Measurements from ENCODE around the gene BLOC1S3.

Gene BLOC1S3

GRCh38 chr19:45152504-45153338 lies 25.9 kb upstream of the BLOC1S3 start:
- Histone ChIP-seq H3K9ac (ENCODE audit: low read length) (no peak overlapping the region), H3K4me2 (ENCODE audit: low read length) (no peak overlapping the region), H3K79me1 (ENCODE audit: low read length) (no peaks in the 10 kb centered on the region), H3K36me3 (ENCODE audit: control insufficient read depth, insufficient read depth, low read length) (no peaks in the 10 kb centered on the region), H4K5ac (ENCODE audit: low read length) (no peak overlapping the region), H3K4ac (ENCODE audit: low read depth, low read length) (no peak overlapping the region), H2BK15ac (replicated peaks; ENCODE audit: low read depth) (no peak overlapping the region), H3K4me3 (ENCODE audit: low read length) (no peak overlapping the region), H3K4me1 (ENCODE audit: control insufficient read depth, low read depth, low read length) (no peaks in the 10 kb centered on the region), H3K18ac (ENCODE audit: low read length) (no peak overlapping the region), H3K56ac (ENCODE audit: low read length) (no peak overlapping the region), H3K27ac (ENCODE audit: low read depth, low read length) (no peak overlapping the region), H4K8ac (ENCODE audit: low read depth, low read length) (no peak overlapping the region), H3K79me2 (ENCODE audit: control insufficient read depth, insufficient read depth, low read length) (no peaks in the 10 kb centered on the region), H2BK120ac (ENCODE audit: low read depth, low read length) (no peak overlapping the region), H2BK5ac (ENCODE audit: low read length) (no peak overlapping the region), H2AK5ac (ENCODE audit: low read length) (no peak overlapping the region), H3K23ac (ENCODE audit: low read length) (peak overlapping the region; percentile 94), H3K27me3 (ENCODE audit: insufficient read depth, low read length, poor library complexity) (peaks cover 5% of the 10 kb centered on the region)
- peak; percentile 71 for DNase-seq
- WGBS (ENCODE audit: extremely low coverage, insufficient coverage, low lambda C conversion rate): no CpG with 5 or more reads among the region's 91 CpGs

DNA sequence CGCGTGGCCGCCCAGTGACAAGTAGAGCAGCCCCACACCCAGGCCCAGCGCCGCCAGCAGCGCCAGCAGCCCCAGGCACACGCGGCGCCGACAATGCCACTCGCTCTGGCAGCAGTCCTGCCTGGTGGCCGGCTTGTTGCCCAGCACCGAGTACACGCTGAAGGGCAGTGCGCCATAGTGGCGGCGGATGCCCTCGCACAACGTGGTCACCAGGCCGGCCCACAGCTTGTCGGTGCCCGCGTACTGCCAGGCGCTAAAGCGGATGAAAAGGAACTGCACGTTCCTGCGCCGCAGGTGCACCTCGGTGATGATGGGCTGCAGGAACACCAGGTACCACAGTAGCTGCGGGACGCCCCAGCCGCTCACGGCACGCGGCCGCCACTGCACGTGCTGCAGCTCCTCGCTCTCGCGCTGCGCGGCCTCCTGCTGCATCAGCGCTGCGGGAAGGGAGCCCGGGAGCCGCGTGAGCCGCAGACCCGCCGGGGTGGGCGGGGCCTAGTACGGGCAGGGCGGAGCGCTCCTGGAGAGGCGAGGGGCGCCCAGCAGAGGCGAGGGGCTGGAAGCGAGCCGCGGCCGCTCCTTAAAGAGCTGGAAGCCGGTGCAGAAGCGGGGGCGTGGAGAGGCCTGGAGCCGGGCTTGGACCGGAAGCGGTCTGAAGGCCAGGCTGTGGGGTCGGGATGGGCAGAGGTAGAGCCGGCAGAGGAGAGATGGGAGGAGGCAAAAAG lies 25.1 kb upstream of the BLOC1S3 start:
- Histone ChIP-seq H4K8ac (ENCODE audit: low read depth, low read length) (no peak overlapping the region), H3K4me1 (ENCODE audit: control insufficient read depth, low read depth, low read length) (no peaks in the 10 kb centered on the region), H3K4me3 (ENCODE audit: low read length) (no peak overlapping the region), H2BK15ac (replicated peaks; ENCODE audit: low read depth) (no peak overlapping the region), H3K4ac (ENCODE audit: low read depth, low read length) (no peak overlapping the region), H3K27me3 (ENCODE audit: insufficient read depth, low read length, poor library complexity) (peaks cover 5% of the 10 kb centered on the region), H3K27ac (ENCODE audit: low read depth, low read length) (no peak overlapping the region), H2BK120ac (ENCODE audit: low read depth, low read length) (no peak overlapping the region), H3K23ac (ENCODE audit: low read length) (no peak overlapping the region), H2BK5ac (ENCODE audit: low read length) (no peak overlapping the region), H3K56ac (ENCODE audit: low read length) (peak overlapping the region; percentile 28), H3K79me2 (ENCODE audit: control insufficient read depth, insufficient read depth, low read length) (no peaks in the 10 kb centered on the region), H4K5ac (ENCODE audit: low read length) (no peak overlapping the region), H3K79me1 (ENCODE audit: low read length) (no peaks in the 10 kb centered on the region), H3K9ac (ENCODE audit: low read length) (no peak overlapping the region), H2AK5ac (ENCODE audit: low read length) (no peak overlapping the region), H3K36me3 (ENCODE audit: control insufficient read depth, insufficient read depth, low read length) (no peaks in the 10 kb centered on the region), H3K18ac (ENCODE audit: low read length) (no peak overlapping the region), H3K4me2 (ENCODE audit: low read length) (peak overlapping the region; percentile 38)
- peak; percentile 54 for DNase-seq
- no CpG with 5 or more reads among the region's 69 CpGs for WGBS (ENCODE audit: extremely low coverage, insufficient coverage, low lambda C conversion rate)

DNA sequence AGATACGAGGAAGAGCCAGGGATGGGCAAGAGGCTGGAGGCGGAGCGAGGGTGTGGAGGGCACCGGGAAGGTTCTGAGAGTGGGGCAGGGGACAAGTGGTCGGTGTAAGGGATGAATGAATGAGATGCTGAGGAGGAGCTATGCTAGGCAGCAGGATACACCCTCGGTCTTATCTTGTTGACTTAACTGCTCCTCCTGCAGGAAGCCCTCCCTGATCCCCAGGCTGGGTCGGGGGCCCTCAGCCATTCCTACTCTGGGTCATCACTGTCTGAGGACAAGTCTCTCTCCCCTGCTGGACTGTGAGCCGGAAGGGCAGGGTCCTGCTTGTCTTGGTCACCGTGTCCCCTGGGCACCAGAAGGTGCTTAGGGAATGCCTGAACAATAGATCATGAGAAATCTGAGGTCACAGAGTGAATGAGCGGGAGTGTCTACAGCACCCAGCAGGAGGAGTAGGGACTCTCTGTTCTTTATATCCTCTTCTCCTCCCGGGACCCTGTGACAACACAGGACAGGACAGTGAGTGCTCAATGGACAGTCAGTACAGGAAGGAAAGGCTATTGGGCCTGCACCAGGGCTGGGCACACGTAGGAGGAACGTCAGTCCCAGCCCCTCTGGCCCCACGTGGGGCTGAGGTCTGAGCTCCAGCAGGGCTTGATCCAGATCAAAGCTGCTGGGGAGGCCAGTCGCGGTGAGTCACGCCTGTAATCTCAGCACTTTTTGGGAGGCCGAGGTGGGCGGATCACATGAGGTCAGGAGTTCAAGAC lies 24.3 kb upstream of the BLOC1S3 start:
- peaks cover 5% of the 10 kb centered on the region for H3K27me3 ChIP-seq (ENCODE audit: insufficient read depth, low read length, poor library complexity)
- no peak overlapping the region for H3K4ac ChIP-seq (ENCODE audit: low read depth, low read length)
- no CpG with 5 or more reads among the region's 19 CpGs for WGBS (ENCODE audit: extremely low coverage, insufficient coverage, low lambda C conversion rate)
- peak overlapping the region; percentile 19 for H3K4me2 ChIP-seq (ENCODE audit: low read length)
- H3K9ac ChIP-seq (ENCODE audit: low read length): no peak overlapping the region
- no peak overlapping the region for H2BK120ac ChIP-seq (ENCODE audit: low read depth, low read length)
- H3K79me2 ChIP-seq (ENCODE audit: control insufficient read depth, insufficient read depth, low read length): no peaks in the 10 kb centered on the region
- H2BK15ac ChIP-seq (replicated peaks; ENCODE audit: low read depth): no peak overlapping the region
- H4K5ac ChIP-seq (ENCODE audit: low read length): no peak overlapping the region
- no peaks in the 10 kb centered on the region for H3K79me1 ChIP-seq (ENCODE audit: low read length)
- H3K36me3 ChIP-seq (ENCODE audit: control insufficient read depth, insufficient read depth, low read length): no peaks in the 10 kb centered on the region
- H4K8ac ChIP-seq (ENCODE audit: low read depth, low read length): no peak overlapping the region
- peak; percentile 42 for DNase-seq
- H2BK5ac ChIP-seq (ENCODE audit: low read length): no peak overlapping the region
- H3K23ac ChIP-seq (ENCODE audit: low read length): no peak overlapping the region
- no peak overlapping the region for H3K18ac ChIP-seq (ENCODE audit: low read length)
- no peaks in the 10 kb centered on the region for H3K4me1 ChIP-seq (ENCODE audit: control insufficient read depth, low read depth, low read length)
- H3K56ac ChIP-seq (ENCODE audit: low read length): peak overlapping the region; percentile 28
- no peak overlapping the region for H2AK5ac ChIP-seq (ENCODE audit: low read length)
- no peak overlapping the region for H3K4me3 ChIP-seq (ENCODE audit: low read length)
- no peak overlapping the region for H3K27ac ChIP-seq (ENCODE audit: low read depth, low read length)

GRCh38 chr19:45156011-45156630 lies 22.5 kb upstream of the BLOC1S3 start:
- Histone ChIP-seq H4K8ac (ENCODE audit: low read depth, low read length) (no peak overlapping the region), H3K9ac (ENCODE audit: low read length) (no peak overlapping the region), H2BK120ac (ENCODE audit: low read depth, low read length) (no peak overlapping the region), H3K79me1 (ENCODE audit: low read length) (no peaks in the 10 kb centered on the region), H4K5ac (ENCODE audit: low read length) (no peak overlapping the region), H3K4me1 (ENCODE audit: control insufficient read depth, low read depth, low read length) (no peaks in the 10 kb centered on the region), H3K27me3 (ENCODE audit: insufficient read depth, low read length, poor library complexity) (peaks cover 5% of the 10 kb centered on the region), H2BK15ac (replicated peaks; ENCODE audit: low read depth) (no peak overlapping the region), H3K4me2 (ENCODE audit: low read length) (no peak overlapping the region), H3K4me3 (ENCODE audit: low read length) (no peak overlapping the region), H3K27ac (ENCODE audit: low read depth, low read length) (no peak overlapping the region), H3K56ac (ENCODE audit: low read length) (no peak overlapping the region), H3K4ac (ENCODE audit: low read depth, low read length) (no peak overlapping the region), H3K36me3 (ENCODE audit: control insufficient read depth, insufficient read depth, low read length) (no peaks in the 10 kb centered on the region), H3K18ac (ENCODE audit: low read length) (no peak overlapping the region), H2BK5ac (ENCODE audit: low read length) (no peak overlapping the region), H3K79me2 (ENCODE audit: control insufficient read depth, insufficient read depth, low read length) (no peaks in the 10 kb centered on the region), H3K23ac (ENCODE audit: low read length) (no peak overlapping the region), H2AK5ac (ENCODE audit: low read length) (no peak overlapping the region)
- no peak for DNase-seq
- WGBS (ENCODE audit: extremely low coverage, insufficient coverage, low lambda C conversion rate): no CpG with 5 or more reads among the region's 11 CpGs

DNA sequence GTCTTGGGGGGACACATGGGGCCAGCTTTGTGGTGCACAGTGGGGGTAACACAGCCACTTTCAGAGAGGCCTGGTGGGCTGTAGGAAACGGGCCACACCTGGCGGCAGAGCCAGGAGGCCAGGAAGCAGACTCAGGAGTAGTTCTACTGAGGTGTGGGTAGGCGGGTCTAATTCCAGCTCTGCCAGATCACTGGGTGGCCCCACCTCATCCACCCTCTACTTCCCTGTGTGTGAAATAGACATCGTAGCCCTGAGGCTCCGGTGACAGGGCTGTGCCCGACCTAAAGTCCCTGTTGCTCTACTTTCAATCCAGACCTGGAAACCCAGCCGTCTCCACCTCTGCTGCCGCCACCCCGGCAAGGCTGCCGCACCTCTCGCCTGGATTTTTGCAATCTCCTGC lies 21.8 kb upstream of the BLOC1S3 start:
- Histone ChIP-seq H3K9ac (ENCODE audit: low read length) (no peak overlapping the region), H3K18ac (ENCODE audit: low read length) (no peak overlapping the region), H2BK120ac (ENCODE audit: low read depth, low read length) (no peak overlapping the region), H2BK5ac (ENCODE audit: low read length) (no peak overlapping the region), H3K27me3 (ENCODE audit: insufficient read depth, low read length, poor library complexity) (peaks cover 5% of the 10 kb centered on the region), H3K4me3 (ENCODE audit: low read length) (no peak overlapping the region), H4K5ac (ENCODE audit: low read length) (no peak overlapping the region), H3K56ac (ENCODE audit: low read length) (no peak overlapping the region), H3K36me3 (ENCODE audit: control insufficient read depth, insufficient read depth, low read length) (no peaks in the 10 kb centered on the region), H3K23ac (ENCODE audit: low read length) (no peak overlapping the region), H2AK5ac (ENCODE audit: low read length) (no peak overlapping the region), H3K79me1 (ENCODE audit: low read length) (no peaks in the 10 kb centered on the region), H3K4me2 (ENCODE audit: low read length) (no peak overlapping the region), H2BK15ac (replicated peaks; ENCODE audit: low read depth) (no peak overlapping the region), H4K8ac (ENCODE audit: low read depth, low read length) (no peak overlapping the region), H3K79me2 (ENCODE audit: control insufficient read depth, insufficient read depth, low read length) (no peaks in the 10 kb centered on the region), H3K27ac (ENCODE audit: low read depth, low read length) (no peak overlapping the region), H3K4me1 (ENCODE audit: control insufficient read depth, low read depth, low read length) (no peaks in the 10 kb centered on the region), H3K4ac (ENCODE audit: low read depth, low read length) (no peak overlapping the region)
- WGBS (ENCODE audit: extremely low coverage, insufficient coverage, low lambda C conversion rate): no CpG with 5 or more reads among the region's 11 CpGs
- no peak for DNase-seq

Measured in mesendoderm (in vitro differentiated cells).